ENCODE results near the gene FAM174C. TPM values are rescaled to one million over a fixed set of nuclear protein-coding genes. Genes with fewer than 3 reads are reported as not detected.

The FAM174C gene
- total RNA-seq, 2 donors from 2014 or later: 48.0 to 63.9 TPM

GRCh38 chr19:1311543-1312091 is 36.3 kb downstream of the FAM174C start:
- no peaks in the 10 kb centered on the region for H3K27me3 ChIP-seq
- ATAC-seq (no peak), DNase-seq (no peak)
- H3K9me3 ChIP-seq: no peaks in the 10 kb centered on the region
- H3K36me3 ChIP-seq (replicated peaks in 1 of 2; ENCODE audit: insufficient read depth in 1 of 2, low read depth in 2 of 2): no peaks in the 10 kb centered on the region
- H3K4me1 ChIP-seq: peaks cover 10% of the 10 kb centered on the region
- no peak overlapping the region for H3K27ac ChIP-seq
- TF ChIP-seq CTCF (IDR thresholded peaks at IDR 0.05) (no peak), POLR2A (IDR thresholded peaks at IDR 0.05) (no peak)
- WGBS, 2 donors: 74 to 79% methylated on average over 8 to 21 of the region's 21 CpGs
- intact Hi-C loops (cut with DNase I): no loop called here
- no peak overlapping the region for H3K4me3 ChIP-seq

GRCh38 chr19:1312767-1313694 is 37.7 kb downstream of the FAM174C start:
- DNase-seq (peak in 1 of 4 donors; percentile 20), ATAC-seq (no peak)
- H3K4me3 ChIP-seq: no peak overlapping the region
- H3K9me3 ChIP-seq: no peaks in the 10 kb centered on the region
- no peaks in the 10 kb centered on the region for H3K36me3 ChIP-seq (replicated peaks in 1 of 2; ENCODE audit: insufficient read depth in 1 of 2, low read depth in 2 of 2)
- H3K27ac ChIP-seq: no peak overlapping the region
- peaks cover 10% of the 10 kb centered on the region for H3K4me1 ChIP-seq
- no peaks in the 10 kb centered on the region for H3K27me3 ChIP-seq
- intact Hi-C loops (cut with DNase I): no loop called here
- 43 to 80% methylated on average over 2 to 33 of the region's 61 CpGs for WGBS, 2 donors
- TF ChIP-seq POLR2A (IDR thresholded peaks at IDR 0.05) (no peak), CTCF (IDR thresholded peaks at IDR 0.05) (no peak)

GRCh38 chr19:1313695-1314613 is 38.6 kb downstream of the FAM174C start:
- intact Hi-C loops (cut with DNase I): no loop called here
- Histone ChIP-seq H3K27me3 (peaks cover 0 to 8% of the 10 kb centered on the region in 2 donors), H3K4me3 (no peak overlapping the region), H3K27ac (no peak overlapping the region), H3K36me3 (replicated peaks in 1 of 2; ENCODE audit: insufficient read depth in 1 of 2, low read depth in 2 of 2) (no peaks in the 10 kb centered on the region), H3K4me1 (peaks cover 10% of the 10 kb centered on the region), H3K9me3 (no peaks in the 10 kb centered on the region)
- DNase-seq (no peak), ATAC-seq (no peak)
- 70 to 75% methylated on average over 29 to 30 of the region's 32 CpGs for WGBS, 2 donors
- TF ChIP-seq CTCF (IDR thresholded peaks at IDR 0.05) (no peak), POLR2A (IDR thresholded peaks at IDR 0.05) (no peak)

GRCh38 chr19:1315470-1316166 is 40.3 kb downstream of the FAM174C start:
- Histone ChIP-seq H3K27ac (no peak overlapping the region), H3K9me3 (no peaks in the 10 kb centered on the region), H3K4me3 (no peak overlapping the region), H3K27me3 (peaks cover 0 to 8% of the 10 kb centered on the region in 2 donors), H3K4me1 (peaks cover 10% of the 10 kb centered on the region), H3K36me3 (replicated peaks in 1 of 2; ENCODE audit: insufficient read depth in 1 of 2, low read depth in 2 of 2) (no peaks in the 10 kb centered on the region)
- 7% methylated on average over 58 of the region's 58 CpGs; no CpG with 5 or more reads in 1 of the 2 donors for WGBS, 2 donors
- TF ChIP-seq CTCF (IDR thresholded peaks at IDR 0.05) (peak; percentile 49 to 76 (median 54)), POLR2A (IDR thresholded peaks at IDR 0.05) (no peak)
- DNase-seq (peak; percentile 33 to 65 (median 52)), ATAC-seq (peak; percentile 71)
- intact Hi-C loops (cut with DNase I): no loop called here
